Hypothalamus (tissue), 51 donors: ENCODE data around the gene SWAP70.

Experiments
- DNase-seq, 51 donors: peaks; one replicate each; lab custom pipeline; 2025; lab: John Stamatoyannopoulos, UW

The SWAP70 gene

DNA sequence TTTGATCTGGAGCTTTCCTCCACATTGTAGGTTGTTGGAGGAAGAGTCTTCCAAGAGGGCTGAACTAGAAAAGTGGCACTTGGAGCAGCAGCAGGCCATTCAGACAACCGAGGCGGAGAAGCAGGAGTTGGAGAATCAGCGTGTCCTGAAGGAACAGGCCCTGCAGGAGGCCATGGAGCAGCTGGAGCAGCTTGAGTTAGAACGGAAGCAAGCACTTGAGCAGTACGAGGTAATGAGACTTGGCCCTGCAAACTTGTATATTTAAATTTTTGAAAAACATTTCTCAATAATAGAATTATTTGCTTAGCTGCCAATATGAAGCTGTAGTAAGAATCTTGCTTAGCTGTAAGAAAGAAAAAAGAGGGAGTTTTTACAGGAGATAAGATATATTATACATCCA lies 84.0 kb downstream of the SWAP70 start:
- DNase-seq = no peak

DNA sequence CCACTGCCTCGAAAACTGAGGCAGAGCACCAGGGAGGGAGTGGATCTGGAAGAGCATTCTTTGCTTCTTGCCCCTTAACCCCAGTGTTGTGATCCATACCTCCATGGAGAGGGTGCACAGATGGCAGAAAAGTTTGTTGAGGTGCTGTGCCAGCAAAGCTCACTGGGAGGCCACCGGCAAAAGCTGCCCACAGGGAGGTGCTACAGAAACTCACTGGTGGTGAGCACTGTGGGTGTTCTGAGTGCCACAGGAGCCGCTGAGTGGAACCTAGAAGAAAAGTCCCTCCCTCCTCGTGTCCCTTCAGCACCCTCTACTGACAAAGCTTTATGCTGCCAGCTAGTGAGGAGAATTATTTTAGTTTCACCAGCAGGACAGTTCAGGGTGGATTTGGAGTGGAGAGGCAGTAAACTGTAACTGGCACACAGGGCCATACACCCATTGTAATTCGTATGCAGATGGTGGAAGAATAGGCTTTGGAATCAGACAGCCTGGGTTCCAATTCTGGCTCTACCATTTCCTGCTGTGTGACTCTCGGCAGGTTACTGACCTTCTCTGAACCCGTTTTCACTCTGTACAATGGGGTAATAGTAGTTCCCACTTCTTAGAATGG lies 84.6 kb downstream of the SWAP70 start:
- DNase-seq = peak in 33 of 51 donors; percentile 11 to 71 (median 41)

DNA sequence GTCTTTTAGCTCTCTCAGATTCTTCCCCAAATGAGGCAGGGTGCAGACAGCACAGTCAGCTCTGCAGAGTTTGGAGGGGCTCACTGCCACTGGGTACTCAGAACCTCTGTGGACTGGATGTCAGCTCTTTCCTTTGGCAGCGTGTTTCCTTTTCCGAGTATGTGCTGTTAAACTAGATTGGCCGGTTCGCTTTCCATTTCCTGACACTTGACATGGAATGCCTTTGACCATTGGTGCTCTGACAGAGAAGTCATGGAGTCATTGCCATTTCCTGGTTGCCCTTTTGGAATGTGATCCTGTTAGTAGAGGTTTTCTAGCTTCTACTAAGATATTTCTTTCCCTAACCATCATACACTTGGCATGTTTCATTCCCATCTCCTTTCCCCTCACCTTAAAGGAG lies 86.7 kb downstream of the SWAP70 start:
- DNase-seq = no peak

DNA sequence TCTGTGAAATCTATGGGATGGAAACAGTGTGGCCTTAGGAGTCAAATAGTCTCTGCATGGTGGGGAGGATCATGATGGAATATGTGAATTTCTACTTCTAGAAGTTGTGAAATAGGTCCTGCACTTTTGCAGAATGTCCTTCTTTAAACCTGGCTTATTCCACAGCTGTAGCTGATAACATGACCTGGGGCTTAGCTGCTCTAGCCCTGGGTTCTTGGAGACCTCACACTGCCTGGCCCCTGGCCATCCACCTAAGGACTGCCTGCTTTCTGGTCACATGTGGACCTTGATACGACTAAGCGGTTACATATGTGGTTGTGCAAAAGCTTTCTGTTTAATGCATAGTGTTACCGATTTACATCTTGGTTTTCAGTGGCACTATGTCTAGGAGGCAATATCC lies 88.2 kb downstream of the SWAP70 start:
- DNase-seq = no peak

DNA sequence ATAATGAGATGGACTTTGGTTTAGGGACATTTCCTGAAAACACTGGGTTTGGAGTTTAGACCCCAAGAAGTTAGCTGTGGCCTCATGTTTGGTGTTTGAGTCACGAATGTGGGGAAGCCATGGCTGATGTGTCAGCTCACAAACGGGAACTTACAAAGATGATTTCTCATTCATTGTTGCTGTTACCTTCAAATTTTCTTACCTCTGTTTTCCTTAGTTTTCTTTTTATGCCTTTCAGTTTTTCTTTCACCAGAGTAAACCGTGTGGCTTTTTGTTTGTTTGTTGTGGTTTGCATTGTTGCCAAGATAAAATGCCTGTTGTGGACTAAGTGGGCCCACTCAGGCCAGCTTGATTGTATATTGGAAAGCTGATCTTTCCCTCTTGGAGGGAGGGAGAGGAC lies 89.1 kb downstream of the SWAP70 start:
- no peak for DNase-seq

DNA sequence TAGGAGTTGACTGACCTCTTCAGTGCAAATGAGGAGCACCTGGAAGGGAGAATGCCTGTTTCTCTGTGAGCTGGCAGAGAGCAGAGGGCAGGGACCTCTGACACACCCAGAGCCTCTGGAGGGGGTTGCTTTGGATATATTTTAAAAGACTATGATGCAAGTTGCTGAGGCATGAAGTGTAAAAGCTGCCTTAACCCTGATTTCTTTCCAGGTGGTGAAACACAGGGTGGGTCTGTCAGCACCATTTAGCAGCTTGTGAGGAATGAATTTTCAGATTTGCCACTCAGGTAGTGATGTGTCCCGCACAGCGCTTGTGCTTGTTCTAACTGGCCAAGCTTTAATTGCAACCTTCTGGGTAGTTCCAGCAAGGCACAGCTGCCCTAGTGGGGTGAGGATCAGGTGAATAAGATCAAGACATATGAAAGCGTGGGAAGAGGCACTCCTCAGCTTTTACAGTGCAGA lies 90.2 kb downstream of the SWAP70 start:
- no peak for DNase-seq

DNA sequence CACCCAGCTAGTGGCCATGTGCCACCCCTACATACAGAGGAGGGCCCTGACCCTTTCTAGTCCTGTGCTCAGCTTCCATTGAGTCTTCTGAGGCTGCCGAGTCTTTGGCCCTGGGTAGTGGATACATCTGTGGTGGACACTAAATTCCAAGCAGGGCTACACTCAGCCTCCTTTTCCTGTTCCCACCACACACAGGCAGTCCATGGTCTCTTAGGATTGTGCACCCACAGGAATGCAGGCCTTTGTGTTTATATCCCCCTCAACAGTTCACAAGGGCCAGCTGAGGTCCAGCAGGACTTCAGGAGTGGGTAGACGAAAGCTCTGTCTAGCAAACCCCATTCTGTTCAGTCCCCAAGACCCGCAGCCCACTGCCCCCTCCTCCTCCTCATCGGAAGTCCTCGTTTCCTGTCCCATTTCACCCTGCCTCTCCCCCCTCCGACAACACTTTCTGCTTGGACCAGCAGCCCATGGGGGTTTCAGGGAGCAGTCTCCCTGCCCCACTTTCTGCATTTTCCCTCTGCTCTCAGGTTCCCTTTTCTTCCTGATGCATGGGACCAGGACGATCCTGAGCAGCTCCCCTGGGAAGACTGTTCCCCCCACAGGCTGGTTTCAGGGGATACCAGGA lies 91.8 kb downstream of the SWAP70 start:
- no peak for DNase-seq

DNA sequence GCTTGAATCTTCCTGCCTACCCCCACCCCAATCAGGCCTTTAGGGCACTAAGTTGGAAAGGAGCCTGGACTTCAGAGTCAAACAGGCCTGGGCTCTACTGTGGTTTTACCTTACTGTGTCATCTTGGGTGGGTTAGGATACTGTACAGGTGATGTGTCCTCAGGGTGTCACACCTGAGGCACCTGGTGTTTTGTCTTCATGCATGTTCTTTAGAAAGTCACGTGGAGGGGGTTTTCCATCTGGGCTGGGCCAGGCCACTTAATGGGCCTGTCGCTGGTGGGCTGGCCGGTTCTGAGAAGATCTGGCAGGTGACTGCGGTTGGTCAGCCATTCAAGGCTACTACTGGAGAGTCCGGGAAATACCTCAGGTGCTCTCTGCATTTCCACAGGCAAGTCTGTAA lies 92.6 kb downstream of the SWAP70 start:
- no peak for DNase-seq

DNA sequence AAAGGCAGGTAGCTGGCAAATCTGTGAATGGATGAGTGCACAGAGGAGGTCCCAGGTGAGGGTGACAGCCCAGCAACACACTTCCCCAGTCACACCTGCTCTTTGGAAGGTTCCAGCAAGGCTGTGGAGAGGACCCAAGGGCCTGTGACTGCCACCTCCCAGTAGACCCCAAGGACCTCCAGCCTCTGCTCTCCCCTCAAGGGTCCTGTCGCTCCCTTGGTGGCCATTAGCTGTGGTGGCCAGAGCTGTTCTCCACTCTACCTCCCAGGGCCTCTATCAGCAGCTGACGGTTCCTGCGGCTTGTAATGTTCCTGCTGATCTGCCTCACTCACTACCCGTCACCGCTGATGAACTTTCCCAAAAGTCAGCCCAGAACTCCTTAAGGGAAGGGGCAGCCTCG lies 93.0 kb downstream of the SWAP70 start:
- DNase-seq = no peak

DNA sequence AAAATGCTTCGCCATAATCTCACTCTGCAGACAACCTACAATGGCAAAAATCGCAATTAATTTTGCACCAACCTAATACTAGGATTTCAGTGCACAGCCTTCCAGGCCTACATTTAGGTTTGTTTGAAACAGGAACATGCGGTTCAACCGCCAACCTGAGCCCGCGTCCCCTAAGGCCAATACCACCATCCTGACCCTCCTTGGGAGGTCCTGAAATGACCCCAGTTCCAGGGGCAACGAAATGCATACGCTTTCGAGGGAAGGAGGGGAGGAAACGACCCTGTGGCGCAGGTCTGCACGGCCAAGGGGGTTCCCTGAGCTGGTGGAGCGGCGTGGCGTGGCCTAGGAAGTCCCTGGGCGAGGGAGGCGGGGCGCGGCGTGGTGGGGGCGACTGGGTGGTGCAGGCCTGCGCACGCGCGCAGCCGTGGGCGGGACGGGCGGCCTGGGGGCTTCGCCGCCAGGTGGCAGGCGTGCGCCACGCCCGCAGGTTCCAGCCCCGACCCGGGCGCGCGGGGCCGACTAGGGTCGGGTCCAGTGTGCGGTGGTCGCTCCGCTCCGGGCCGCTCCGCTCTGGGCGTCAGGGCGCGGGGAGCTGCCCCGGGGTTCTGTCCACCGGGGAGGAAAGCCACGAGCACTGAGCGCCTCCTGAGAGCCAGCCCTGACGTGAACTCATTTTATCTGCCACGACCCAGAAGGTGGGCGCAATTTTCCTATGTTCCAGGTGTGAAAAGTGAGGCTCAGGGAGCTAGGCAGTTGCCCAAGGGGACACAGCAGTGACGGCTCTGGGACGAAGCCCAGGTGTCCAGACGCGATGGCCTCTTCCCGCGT lies 94.1 kb downstream of the SWAP70 start:
- peak in 49 of 51 donors; percentile 24 to 86 (median 66) for DNase-seq

DNA sequence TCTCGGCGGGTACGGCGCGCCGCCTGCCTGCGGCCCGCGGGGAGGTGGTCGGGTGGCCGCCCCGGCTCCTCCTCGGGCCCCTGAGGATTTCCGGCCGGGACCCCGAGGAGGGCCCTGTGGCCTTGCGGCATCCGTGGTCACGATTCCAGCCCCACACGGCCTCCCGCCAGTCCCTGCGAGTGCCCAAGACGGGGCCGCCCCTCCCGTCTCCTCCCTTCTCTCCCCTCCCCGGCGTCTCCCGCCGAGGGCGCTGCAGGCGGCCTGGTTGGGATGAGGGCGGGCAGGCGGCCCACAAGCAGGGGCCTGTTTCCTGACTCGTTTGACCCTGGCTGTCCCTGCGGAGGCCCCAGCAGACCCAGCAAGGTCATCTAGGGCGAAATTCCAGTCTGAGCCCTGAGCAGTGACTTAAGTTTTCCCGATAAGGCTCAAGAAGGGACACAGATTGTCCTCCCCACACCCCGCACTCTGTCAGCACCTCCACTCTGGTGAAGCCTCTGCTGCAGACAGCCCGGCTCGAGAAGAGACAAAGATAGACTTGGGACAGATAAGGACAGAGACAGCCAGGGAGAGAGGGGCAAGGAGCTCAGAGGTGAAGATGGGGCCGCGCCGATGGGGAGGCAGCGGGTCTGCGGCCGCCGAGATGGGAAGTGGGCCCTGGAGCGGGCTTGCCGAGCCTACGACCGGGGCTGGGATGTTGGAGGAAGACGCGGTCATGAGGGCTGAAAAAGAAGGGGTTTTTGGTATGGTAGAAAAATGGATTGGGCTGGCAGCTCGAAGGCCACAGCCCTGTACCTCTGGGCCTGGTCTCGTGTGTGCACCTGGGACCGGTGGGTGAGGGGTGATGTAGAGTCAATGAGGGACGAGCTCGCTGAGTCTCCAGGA lies 95.0 kb downstream of the SWAP70 start:
- DNase-seq = peak in 38 of 51 donors; percentile 15 to 67 (median 42)

DNA sequence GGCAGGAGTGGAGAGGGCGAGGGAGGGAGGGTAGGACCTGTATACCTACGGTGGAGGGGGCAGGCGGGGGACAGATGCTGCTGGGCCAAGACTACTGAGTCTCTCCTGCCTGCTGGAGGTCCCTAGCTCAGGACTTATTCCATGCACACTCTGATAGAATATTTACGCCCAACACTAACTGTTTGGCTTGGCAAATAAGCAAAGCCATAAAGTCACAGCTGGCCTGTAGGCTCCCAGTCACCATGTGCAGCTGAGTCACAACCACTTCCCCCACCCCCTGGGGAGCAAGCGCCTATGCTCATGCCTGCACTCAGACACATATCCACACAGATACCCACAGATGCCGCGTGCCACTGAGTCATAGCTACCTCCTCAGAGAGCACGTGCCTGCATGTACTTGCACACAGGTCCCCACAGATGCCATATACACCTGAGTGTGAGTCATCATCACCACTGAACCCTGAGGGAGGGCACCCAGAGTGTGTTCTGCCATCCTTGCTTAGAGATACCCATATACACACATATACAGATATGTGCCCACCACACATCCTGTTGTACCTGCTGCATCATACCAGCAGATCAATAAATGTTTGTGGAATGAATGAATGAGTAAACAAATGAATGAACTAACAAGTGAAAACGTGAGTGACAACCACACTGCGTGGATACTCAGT lies 95.8 kb downstream of the SWAP70 start:
- DNase-seq = peak in 24 of 51 donors; percentile 7 to 79 (median 28)

DNA sequence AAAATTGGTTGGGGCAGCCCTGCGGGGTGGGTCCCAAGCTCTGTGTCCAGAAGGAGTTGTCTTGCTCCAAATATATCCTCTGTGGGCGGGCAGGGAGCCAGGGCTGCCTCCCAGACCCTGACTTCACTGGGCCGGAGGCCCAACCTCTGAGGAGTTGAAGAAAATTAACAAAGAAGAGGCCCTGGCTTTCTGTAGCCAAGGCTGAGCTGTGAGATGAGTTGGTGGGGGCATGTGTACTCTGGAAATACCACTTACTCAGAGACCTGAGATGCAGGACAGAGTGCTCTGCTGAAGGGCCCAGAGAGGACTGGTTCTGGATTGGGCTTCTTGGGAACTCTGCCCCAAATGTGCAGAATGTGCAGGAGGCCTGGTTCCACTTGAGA lies 96.3 kb downstream of the SWAP70 start:
- DNase-seq = peak in 43 of 51 donors; percentile 8 to 81 (median 56)

DNA sequence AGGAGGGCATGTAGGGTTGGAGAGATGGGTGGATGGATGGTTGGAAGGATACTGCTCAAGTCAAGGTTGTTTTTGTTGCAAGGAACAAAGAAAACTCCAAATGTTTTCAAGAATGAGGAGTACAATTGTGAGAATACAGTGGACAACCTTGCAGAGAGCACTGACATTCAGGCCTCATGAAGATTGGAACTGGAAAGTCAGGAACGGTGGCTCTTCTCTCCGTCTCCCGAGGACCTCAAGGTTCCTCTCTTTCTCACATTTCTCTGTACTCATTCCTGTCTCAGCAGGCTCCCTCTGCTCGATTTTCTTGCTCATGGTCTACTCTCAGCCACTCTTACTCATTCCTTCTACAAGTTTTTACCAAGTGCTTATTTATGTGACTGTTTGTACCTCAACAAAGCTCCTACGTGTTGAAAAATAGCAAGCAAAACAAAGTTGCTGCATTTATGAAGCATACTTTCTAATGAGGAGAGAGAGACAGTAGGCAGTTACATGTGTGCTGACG lies 97.6 kb downstream of the SWAP70 start:
- no peak for DNase-seq

DNA sequence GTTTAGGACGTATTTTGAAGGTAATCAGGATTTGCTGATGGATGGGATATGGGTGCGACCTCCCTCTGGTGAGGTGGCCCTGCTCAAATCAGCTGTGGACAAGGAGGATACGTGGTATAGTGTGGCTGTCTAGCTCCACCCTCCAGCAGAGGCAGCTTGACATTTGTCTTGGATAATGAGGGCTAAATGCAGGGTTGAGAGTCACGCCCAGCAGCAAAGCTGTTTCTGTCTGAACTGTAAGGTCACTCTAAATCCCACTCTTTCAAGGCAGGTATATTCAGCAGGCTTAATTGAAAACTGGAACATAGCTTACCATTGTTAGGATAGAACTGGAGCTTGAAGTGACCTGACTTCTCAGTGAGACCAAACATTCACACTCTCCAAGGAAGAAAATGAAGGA lies 98.7 kb downstream of the SWAP70 start:
- DNase-seq = no peak

DNA sequence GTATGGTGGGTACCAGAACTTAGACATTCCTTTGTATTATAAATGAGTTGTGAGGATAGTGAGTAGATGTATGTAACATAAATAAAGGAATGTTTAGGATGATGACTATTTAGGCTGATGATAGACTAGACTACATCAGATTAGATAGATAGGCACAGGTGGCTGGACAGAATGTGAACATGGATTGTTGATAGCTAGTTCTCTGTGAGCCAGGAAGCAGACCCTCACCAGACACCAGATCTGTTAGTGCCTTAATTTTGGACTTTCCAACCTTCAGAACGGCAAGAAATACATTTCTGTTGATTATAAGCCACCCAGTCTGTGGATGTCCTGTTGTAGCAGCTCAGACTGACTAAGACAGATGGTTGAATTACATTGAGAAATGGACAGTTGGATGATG lies 99.4 kb downstream of the SWAP70 start:
- no peak for DNase-seq

DNA sequence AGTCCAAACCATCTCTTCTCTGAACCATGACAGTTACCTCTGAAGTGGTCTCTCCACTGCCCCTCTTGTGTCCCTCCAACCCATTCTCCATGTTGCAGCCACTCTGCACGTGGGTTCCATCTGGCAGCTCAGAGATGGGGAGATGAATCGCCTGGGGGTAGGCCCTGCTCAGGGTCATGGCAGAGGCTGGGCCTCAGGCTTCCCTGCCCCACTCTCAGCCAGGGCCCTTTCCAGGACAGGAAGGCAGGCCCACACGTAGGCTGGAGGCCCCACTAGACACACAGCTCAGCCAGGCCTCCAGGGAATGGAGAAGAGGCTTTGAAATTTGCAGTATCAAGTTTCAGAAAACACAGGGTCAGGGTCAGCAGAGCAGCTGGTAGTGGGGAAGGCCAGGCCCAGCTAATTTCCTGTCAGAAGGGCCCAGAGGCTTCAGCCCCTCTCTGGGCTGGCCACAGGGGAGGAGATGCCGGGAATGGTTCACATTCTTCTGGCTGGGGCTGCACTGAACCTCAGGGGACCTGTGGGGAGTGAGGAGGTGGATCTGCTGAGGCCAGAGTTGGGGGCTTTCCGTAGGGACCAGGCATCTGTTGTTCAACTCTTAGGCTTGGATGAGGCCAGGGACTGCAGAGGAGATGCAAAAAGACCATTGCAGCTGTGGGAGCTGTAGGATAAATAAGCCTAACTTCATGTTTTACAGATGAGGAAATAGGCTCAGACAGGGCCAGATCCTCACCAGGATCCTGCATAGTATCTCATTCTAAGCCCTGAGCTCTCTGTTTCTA lies 101.6 kb downstream of the SWAP70 start:
- DNase-seq = no peak

DNA sequence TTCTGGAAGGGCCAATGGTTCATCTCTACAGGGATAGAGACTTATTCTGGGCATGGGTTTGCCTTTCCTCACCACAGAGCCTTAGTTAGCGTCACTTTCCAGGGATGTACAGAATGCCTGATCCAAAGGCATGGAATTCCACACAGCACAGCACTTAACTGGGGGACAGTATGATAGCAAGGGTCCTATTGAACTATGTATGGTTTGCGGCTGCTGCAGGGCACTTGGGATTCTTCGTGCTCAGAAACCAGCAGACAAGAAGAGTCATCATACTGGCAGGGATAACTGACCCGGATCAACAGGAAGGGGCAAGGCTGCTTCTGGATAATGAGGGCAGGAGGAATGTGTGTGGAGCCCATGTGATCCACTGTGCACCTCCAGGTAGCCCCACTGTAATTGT lies 105.7 kb downstream of the SWAP70 start:
- no peak for DNase-seq

DNA sequence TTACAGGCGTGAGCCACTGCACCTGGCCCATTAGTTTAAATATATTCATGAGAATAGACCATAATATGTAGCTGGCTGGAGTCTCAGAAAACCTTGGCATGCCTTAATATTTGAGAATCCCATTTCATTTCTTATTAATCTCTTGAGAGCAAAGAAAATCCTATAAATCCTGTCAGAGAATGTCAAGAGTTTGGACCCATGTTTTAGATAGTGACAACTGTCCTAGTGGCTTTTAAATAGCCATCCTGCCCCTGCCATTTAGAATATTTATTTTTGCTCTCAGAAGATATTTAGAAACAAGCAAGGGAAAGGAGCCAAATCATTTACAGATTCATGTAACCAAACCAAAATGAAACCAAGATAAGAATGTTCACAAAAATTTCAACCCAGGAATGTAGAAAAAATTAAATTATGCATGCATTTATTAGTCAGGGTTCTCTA lies 107.2 kb downstream of the SWAP70 start:
- no peak for DNase-seq
